ENCODE measurements around the gene PTK6. TPM values are rescaled to one million over a fixed set of nuclear protein-coding genes. Genes with fewer than 3 reads are reported as not detected.

The PTK6 gene
- total RNA-seq, 1 donor from 2014 or later, result 4.9 TPM

GRCh38 chr20:63539092-63539430 lies 1.9 kb upstream of the PTK6 start:
- intact Hi-C loops (cut with DNase I), result loop anchor here (5.0 kb wide), 1 partner anchor 433 kb away; no protein-coding TSS in a partner anchor
- ATAC-seq, result no peak
- H3K27ac ChIP-seq, result no peak overlapping the region
- no peaks in the 10 kb centered on the region for H3K27me3 ChIP-seq
- H3K4me1 ChIP-seq, result peaks cover 20% of the 10 kb centered on the region
- H3K9me3 ChIP-seq, result no peaks in the 10 kb centered on the region
- TF ChIP-seq CTCF (IDR thresholded peaks at IDR 0.05), result no peak
- DNase-seq, result no peak
- no peak overlapping the region for H3K4me3 ChIP-seq
- no peaks in the 10 kb centered on the region for H3K36me3 ChIP-seq

GRCh38 chr20:63538204-63539091 lies 1.3 kb upstream of the PTK6 start:
- ATAC-seq (peak; percentile 7), DNase-seq (peak; percentile 89)
- intact Hi-C loops (cut with DNase I), result loop anchor here (5.0 kb wide), 1 partner anchor 434 kb away; no protein-coding TSS in a partner anchor
- H3K27me3 ChIP-seq, result no peaks in the 10 kb centered on the region
- peak overlapping the region; percentile 51 for H3K4me3 ChIP-seq
- TF ChIP-seq CTCF (IDR thresholded peaks at IDR 0.05), result peak; percentile 26
- H3K27ac ChIP-seq, result peak overlapping the region; percentile 87
- no peaks in the 10 kb centered on the region for H3K9me3 ChIP-seq
- H3K4me1 ChIP-seq, result peaks cover 20% of the 10 kb centered on the region
- H3K36me3 ChIP-seq, result no peaks in the 10 kb centered on the region

GRCh38 chr20:63537525-63538203 lies 488 bp upstream of the PTK6 start:
- H3K4me3 ChIP-seq, result peak overlapping the region; percentile 51
- H3K27ac ChIP-seq, result peak overlapping the region; percentile 87
- no peaks in the 10 kb centered on the region for H3K36me3 ChIP-seq
- peak; percentile 92 for ATAC-seq
- no peaks in the 10 kb centered on the region for H3K9me3 ChIP-seq
- H3K4me1 ChIP-seq, result peaks cover 20% of the 10 kb centered on the region
- intact Hi-C loops (cut with DNase I), result loop anchor here (5.0 kb wide), 1 partner anchor 435 kb away; no protein-coding TSS in a partner anchor
- peak; percentile 99 for DNase-seq
- no peaks in the 10 kb centered on the region for H3K27me3 ChIP-seq
- TF ChIP-seq CTCF (IDR thresholded peaks at IDR 0.05), result peak; percentile 98

- TF ChIP-seq CTCF (IDR thresholded peaks at IDR 0.05), result no peak
- Histone ChIP-seq H3K9me3 (no peaks in the 10 kb centered on the region), H3K4me1 (peaks cover 20% of the 10 kb centered on the region), H3K36me3 (no peaks in the 10 kb centered on the region), H3K27me3 (no peaks in the 10 kb centered on the region), H3K27ac (peak overlapping the region; percentile 87), H3K4me3 (peak overlapping the region; percentile 51)
- no peak for DNase-seq
- no peak for ATAC-seq
- intact Hi-C loops (cut with DNase I), result loop anchor here (5.0 kb wide), 1 partner anchor 436 kb away; no protein-coding TSS in a partner anchor
Observed at GRCh38 chr20:63536241-63536977, 767 bp downstream of the PTK6 start.

- intact Hi-C loops (cut with DNase I), result loop anchor here (5.0 kb wide), 1 partner anchor 437 kb away; no protein-coding TSS in a partner anchor
- H3K36me3 ChIP-seq, result no peaks in the 10 kb centered on the region
Observed at GRCh38 chr20:63534831-63535651, 2.1 kb downstream of the PTK6 start.

More at GRCh38 chr20:63534831-63535651, 2.1 kb downstream of the PTK6 start:
- no peak for TF ChIP-seq CTCF (IDR thresholded peaks at IDR 0.05)
- no peaks in the 10 kb centered on the region for H3K27me3 ChIP-seq
- H3K27ac ChIP-seq, result no peak overlapping the region
- no peak for ATAC-seq
- H3K4me1 ChIP-seq, result peaks cover 20% of the 10 kb centered on the region
- DNase-seq, result no peak
- H3K4me3 ChIP-seq, result no peak overlapping the region
- H3K9me3 ChIP-seq, result no peaks in the 10 kb centered on the region

All from upper lobe of right lung (tissue), 1 donor.